T-cell (primary cell): ENCODE results near the gene LHPP. TPM values are rescaled to one million over a fixed set of nuclear protein-coding genes. Genes with fewer than 3 reads are reported as not detected.

ENCODE experiments used
- ATAC-seq, 4 experiments: fragments of 200-7000 bp in 3 of 4; fragments of 150-1000 bp in 1 of 4; cut with Tn5 transposase; replicated peaks in 1 of 4; 1 replicate in 3 of 4; 2 replicates in 1 of 4; pipeline ENCODE4 v1.10.0; 2021; ENCODE audit warnings: moderate library complexity in 3 of 4, mild to moderate bottlenecking in 2 of 4, moderate number of reproducible peaks in 1 of 4
- CTCF ChIA-PET, 2 donors: fragments of 300-600 bp; sonication (Branson Sonifier 250); formaldehyde crosslinking; loops; one replicate each; lab custom pipeline; 2022; ENCODE audit warnings: antibody characterized with exemption in 2 of 2; lab: Charles Lee
- POLR2A ChIA-PET, 2 donors: fragments of 300-600 bp; sonication (Branson Sonifier 250); formaldehyde crosslinking; loops; one replicate each; lab custom pipeline; 2022; ENCODE audit warnings: antibody characterized with exemption in 2 of 2; lab: Charles Lee
- DNase-seq, 35 experiments: peaks; one replicate each; pipeline versions ENCODE4 v3.0.0 to v3.0.0-alpha.2; 2013 to 2023
- H3K27ac ChIP-seq: one replicate; pipeline ENCODE4 v1.5.1; 2013; ENCODE audit warnings: low read length
- H3K27me3 ChIP-seq, 2 experiments: replicated peaks in 1 of 2; 1 replicate in 1 of 2; 2 replicates in 1 of 2; pipeline versions ENCODE4 v1.6.1 to v1.7.0; 2013; ENCODE audit warnings: low read length in 1 of 2, mixed read lengths in 1 of 2; ENCODE audit not compliant: control insufficient read depth in 2 of 2, insufficient read depth in 2 of 2; ENCODE audit errors: extremely low read depth in 1 of 2
- H3K36me3 ChIP-seq, 2 donors: 1 replicate in 1 of 2; 2 replicates in 1 of 2; pipeline versions ENCODE4 v1.6.1 to v1.7.0; 2013; ENCODE audit warnings: low read length in 1 of 2; ENCODE audit not compliant: control insufficient read depth in 2 of 2, insufficient read depth in 1 of 2; ENCODE audit errors: extremely low read depth in 1 of 2
- H3K4me1 ChIP-seq, 2 experiments: 1 replicate in 1 of 2; 2 replicates in 1 of 2; pipeline versions ENCODE4 v1.6.1 to v1.7.0; 2013; ENCODE audit warnings: low read length in 2 of 2, mixed read lengths in 1 of 2; ENCODE audit not compliant: insufficient read depth in 2 of 2, control insufficient read depth in 1 of 2; ENCODE audit errors: extremely low read depth in 1 of 2
- H3K4me3 ChIP-seq, 2 donors: 1 replicate in 1 of 2; 2 replicates in 1 of 2; pipeline versions ENCODE4 v1.5.1 to v1.7.0; 2013; ENCODE audit warnings: mild to moderate bottlenecking in 2 of 2, low read length in 1 of 2, moderate library complexity in 1 of 2; ENCODE audit not compliant: control insufficient read depth in 1 of 2; ENCODE audit errors: extremely low read depth in 1 of 2
- H3K9me3 ChIP-seq: 2 replicates; pipeline ENCODE4 v1.7.0; 2013
- H3K27ac Mint-ChIP-seq, 2 donors: one replicate each; pipeline ENCODE4 v1.8.0; 2020 to 2021; ENCODE audit warnings: mild to moderate bottlenecking in 2 of 2, mixed read lengths in 2 of 2
- H3K27me3 Mint-ChIP-seq, 2 donors: one replicate each; pipeline ENCODE4 v1.8.0; 2021 to 2022; ENCODE audit warnings: mixed read lengths in 2 of 2
- H3K36me3 Mint-ChIP-seq: one replicate; pipeline ENCODE4 v1.8.0; 2021; ENCODE audit warnings: mixed read lengths
- H3K4me1 Mint-ChIP-seq, 3 donors: one replicate each; pipeline ENCODE4 v1.8.0; 2020 to 2022; ENCODE audit warnings: mixed read lengths in 3 of 3, mild to moderate bottlenecking in 1 of 3
- H3K4me3 Mint-ChIP-seq, 3 donors: one replicate each; pipeline ENCODE4 v1.8.0; 2020 to 2022; ENCODE audit warnings: mild to moderate bottlenecking in 3 of 3, mixed read lengths in 3 of 3, moderate library complexity in 3 of 3
- H3K9me3 Mint-ChIP-seq, 3 donors: one replicate each; pipeline ENCODE4 v1.8.0; 2020 to 2022; ENCODE audit warnings: mixed read lengths in 3 of 3
- WGBS: methylation state at CpG from one replicate; pipeline ENCODE4 v1.1.5; 2013; ENCODE audit warnings: missing lambda C conversion rate; ENCODE audit not compliant: insufficient coverage; 5-methylcytosine and 5-hydroxymethylcytosine counted together
- total RNA-seq, 35 experiments: library from RNA in 6 of 35; stranded (reverse) in 6 of 35; fragments of 120-200 nt in 1 of 35; gene quantifications; one replicate each; pipeline versions ENCODE4 v1.2.1 to v1.2.4 and lab custom pipeline; 2013 to 2026

Gene LHPP
- total RNA-seq, 5 donors from 2014 or later (not counting 1 experiment from before 2014, with no cell fraction given), result 13.2 to 27.4 (median 22.3) TPM

GRCh38 chr10:124621637-124622036, 160.0 kb downstream of the LHPP start:
- ChIA-PET POLR2A (no interaction called here), CTCF (no interaction called here)
- Histone ChIP-seq H3K4me3 (no peak overlapping the region), H3K27me3 (no peaks in the 10 kb centered on the region), H3K4me1 (peaks cover 11 to 84% of the 10 kb centered on the region in 2 experiments), H3K27ac (no peak overlapping the region), H3K9me3 (no peaks in the 10 kb centered on the region), H3K36me3 (peaks cover 17 to 28% of the 10 kb centered on the region in 2 donors)
- peaks cover 30 to 69% (median 49%) of the 10 kb centered on the region in 3 donors for H3K4me1 Mint-ChIP-seq
- ATAC-seq, result no peak
- DNase-seq, result no peak
- 94% methylated on average over 10 of the region's 13 CpGs for WGBS
- no peaks in the 10 kb centered on the region for H3K9me3 Mint-ChIP-seq
- peaks cover 17% of the 10 kb centered on the region for H3K36me3 Mint-ChIP-seq
- no peak overlapping the region for H3K4me3 Mint-ChIP-seq
- no peaks in the 10 kb centered on the region for H3K27me3 Mint-ChIP-seq
- peak overlapping the region in 1 of 2 donors; percentile 6 for H3K27ac Mint-ChIP-seq

- no peak overlapping the region for H3K4me3 ChIP-seq
- peaks cover 16 to 84% of the 10 kb centered on the region in 2 experiments for H3K4me1 ChIP-seq
- H3K27me3 ChIP-seq, result no peaks in the 10 kb centered on the region
- peaks cover 13 to 27% of the 10 kb centered on the region in 2 donors for H3K36me3 ChIP-seq
- no peak overlapping the region for H3K4me3 Mint-ChIP-seq
- peaks cover 35 to 71% (median 52%) of the 10 kb centered on the region in 3 donors for H3K4me1 Mint-ChIP-seq
- H3K9me3 Mint-ChIP-seq, result no peaks in the 10 kb centered on the region
- H3K9me3 ChIP-seq, result no peaks in the 10 kb centered on the region
- ChIA-PET POLR2A (no interaction called here), CTCF (no interaction called here)
- no peaks in the 10 kb centered on the region for H3K27me3 Mint-ChIP-seq
- DNase-seq (no peak), ATAC-seq (no peak)
- peaks cover 14% of the 10 kb centered on the region for H3K36me3 Mint-ChIP-seq
- no peak overlapping the region for H3K27ac ChIP-seq
- WGBS, result 93% methylated on average over 10 of the region's 13 CpGs
- peak overlapping the region; percentile 34 to 65 for H3K27ac Mint-ChIP-seq
Measured at GRCh38 chr10:124622158-124622557, 160.5 kb downstream of the LHPP start.

DNA sequence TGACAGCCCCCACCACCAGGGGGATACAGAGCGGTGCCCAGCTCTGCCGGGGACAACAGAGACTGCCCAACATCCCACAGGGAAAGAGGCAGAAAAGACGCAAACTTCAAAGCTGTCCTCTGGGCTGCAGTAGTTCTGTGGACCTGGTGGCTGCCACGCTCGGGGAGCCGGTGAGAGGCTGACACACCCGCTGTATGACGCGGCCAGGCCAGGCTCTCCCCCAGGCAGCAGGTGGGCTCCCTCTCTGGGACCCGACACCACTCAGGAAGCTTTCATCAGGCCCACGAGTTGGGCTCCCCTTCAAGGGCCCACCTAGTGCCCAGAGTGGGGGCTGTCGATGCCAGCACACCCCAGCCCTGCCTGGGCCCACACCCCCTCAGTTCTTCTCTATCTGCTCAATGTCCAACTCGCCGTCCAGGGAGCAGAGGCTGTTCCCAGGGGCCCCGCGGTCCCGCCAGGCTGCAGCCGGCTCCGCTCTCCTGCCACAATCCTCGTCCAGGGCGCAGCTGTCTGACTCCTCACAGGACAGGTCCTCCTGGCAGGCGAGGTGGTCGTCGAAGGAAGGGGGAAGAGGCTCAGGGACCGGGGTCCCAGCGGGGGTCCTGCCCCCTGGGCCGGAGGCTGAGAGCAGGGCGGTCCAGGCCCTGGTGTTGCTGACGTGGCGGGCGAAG, 161.4 kb downstream of the LHPP start:
- no peaks in the 10 kb centered on the region for H3K27me3 Mint-ChIP-seq
- peaks cover 24 to 85% of the 10 kb centered on the region in 2 experiments for H3K4me1 ChIP-seq
- no peaks in the 10 kb centered on the region for H3K9me3 Mint-ChIP-seq
- H3K27me3 ChIP-seq, result no peaks in the 10 kb centered on the region
- ChIA-PET CTCF (interaction anchor here in 1 of 2 donors (0.8 kb wide), 1 partner anchor 118 kb away, joined by 3 read pairs; no protein-coding TSS in a partner anchor), POLR2A (no interaction called here)
- H3K27ac Mint-ChIP-seq, result no peak overlapping the region
- peaks cover 43 to 73% (median 54%) of the 10 kb centered on the region in 3 donors for H3K4me1 Mint-ChIP-seq
- peaks cover 14% of the 10 kb centered on the region for H3K36me3 Mint-ChIP-seq
- ATAC-seq (no peak), DNase-seq (no peak)
- no peaks in the 10 kb centered on the region for H3K9me3 ChIP-seq
- peaks cover 11 to 27% of the 10 kb centered on the region in 2 donors for H3K36me3 ChIP-seq
- no peak overlapping the region for H3K27ac ChIP-seq
- WGBS, result 90% methylated on average over 30 of the region's 31 CpGs
- no peak overlapping the region for H3K4me3 ChIP-seq
- no peak overlapping the region for H3K4me3 Mint-ChIP-seq

GRCh38 chr10:124624006-124624405, 162.4 kb downstream of the LHPP start:
- Histone ChIP-seq H3K27ac (no peak overlapping the region), H3K9me3 (no peaks in the 10 kb centered on the region), H3K27me3 (no peaks in the 10 kb centered on the region), H3K36me3 (peaks cover 11 to 23% of the 10 kb centered on the region in 2 donors), H3K4me3 (no peak overlapping the region), H3K4me1 (peaks cover 25 to 85% of the 10 kb centered on the region in 2 experiments)
- H3K27me3 Mint-ChIP-seq, result no peaks in the 10 kb centered on the region
- ChIA-PET POLR2A (no interaction called here), CTCF (no interaction called here)
- DNase-seq, result no peak
- H3K27ac Mint-ChIP-seq, result no peak overlapping the region
- no peak for ATAC-seq
- H3K36me3 Mint-ChIP-seq, result peaks cover 14% of the 10 kb centered on the region
- H3K4me1 Mint-ChIP-seq, result peaks cover 44 to 74% (median 52%) of the 10 kb centered on the region in 3 donors
- 98% methylated on average over 9 of the region's 13 CpGs for WGBS
- H3K9me3 Mint-ChIP-seq, result no peaks in the 10 kb centered on the region
- no peak overlapping the region for H3K4me3 Mint-ChIP-seq

DNA sequence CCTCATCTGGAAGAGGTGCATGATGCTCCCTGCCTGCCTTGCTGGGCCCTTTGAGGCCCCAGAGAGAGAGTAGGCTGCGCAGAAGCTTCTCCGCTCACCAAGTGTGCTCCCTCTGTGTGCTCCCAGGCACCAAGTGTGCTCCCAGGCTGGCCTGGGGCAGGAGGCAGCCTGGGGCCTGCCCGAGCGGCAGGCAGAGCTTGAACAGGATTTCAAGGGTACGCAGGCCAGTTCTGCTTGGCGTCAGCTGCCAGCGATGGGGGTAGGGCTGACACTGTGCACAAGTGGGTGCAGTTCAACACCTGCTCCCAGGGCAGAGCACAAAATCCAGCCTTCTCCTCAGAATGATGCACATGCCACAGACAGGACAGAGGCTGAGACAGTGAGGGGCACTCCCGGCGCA, 162.8 kb downstream of the LHPP start:
- peak overlapping the region; percentile 55 to 69 for H3K27ac Mint-ChIP-seq
- peaks cover 20 to 85% of the 10 kb centered on the region in 2 experiments for H3K4me1 ChIP-seq
- peak overlapping the region in 1 of 3 donors; percentile 50 for H3K4me3 Mint-ChIP-seq
- no peaks in the 10 kb centered on the region for H3K9me3 Mint-ChIP-seq
- no peaks in the 10 kb centered on the region for H3K27me3 ChIP-seq
- no peak for DNase-seq
- ChIA-PET CTCF (no interaction called here), POLR2A (no interaction called here)
- 92% methylated on average over 7 of the region's 9 CpGs for WGBS
- H3K36me3 ChIP-seq, result peaks cover 11 to 23% of the 10 kb centered on the region in 2 donors
- H3K4me1 Mint-ChIP-seq, result peaks cover 44 to 74% (median 52%) of the 10 kb centered on the region in 3 donors
- no peaks in the 10 kb centered on the region for H3K27me3 Mint-ChIP-seq
- H3K36me3 Mint-ChIP-seq, result peaks cover 14% of the 10 kb centered on the region
- no peak for ATAC-seq
- H3K9me3 ChIP-seq, result no peaks in the 10 kb centered on the region
- no peak overlapping the region for H3K27ac ChIP-seq
- no peak overlapping the region for H3K4me3 ChIP-seq

DNA sequence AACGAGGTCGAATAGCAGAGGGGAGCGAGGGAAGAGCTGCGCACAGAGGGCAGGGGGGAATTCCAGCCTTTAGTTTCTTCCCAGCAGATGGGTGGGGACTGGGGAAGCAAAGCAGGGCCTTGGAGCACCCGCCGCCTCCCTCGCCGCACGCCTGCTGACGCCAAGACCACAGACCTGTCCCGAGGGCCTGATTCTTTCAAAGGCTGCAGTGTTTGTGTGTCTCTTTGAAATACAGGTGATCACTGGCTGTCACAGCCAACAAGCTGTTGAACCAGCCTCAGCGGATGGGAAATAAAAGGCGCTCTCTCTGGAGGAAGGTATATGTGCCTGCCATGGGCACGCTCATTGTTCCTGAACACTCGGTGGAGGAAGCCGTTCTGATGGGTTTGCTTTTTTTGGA, 163.3 kb downstream of the LHPP start:
- WGBS, result 96% methylated on average over 8 of the region's 16 CpGs
- H3K36me3 Mint-ChIP-seq, result peaks cover 14% of the 10 kb centered on the region
- peaks cover 11 to 23% of the 10 kb centered on the region in 2 donors for H3K36me3 ChIP-seq
- ATAC-seq (no peak), DNase-seq (no peak)
- H3K9me3 ChIP-seq, result no peaks in the 10 kb centered on the region
- H3K4me3 Mint-ChIP-seq, result peak overlapping the region in 1 of 3 donors; percentile 50
- ChIA-PET CTCF (no interaction called here), POLR2A (interaction anchor here in 1 of 2 donors (0.5 kb wide), 1 partner anchor 179 kb away, joined by 3 read pairs; no protein-coding TSS in a partner anchor)
- H3K4me3 ChIP-seq, result no peak overlapping the region
- no peaks in the 10 kb centered on the region for H3K27me3 Mint-ChIP-seq
- H3K27me3 ChIP-seq, result no peaks in the 10 kb centered on the region
- peaks cover 20 to 85% of the 10 kb centered on the region in 2 experiments for H3K4me1 ChIP-seq
- H3K9me3 Mint-ChIP-seq, result no peaks in the 10 kb centered on the region
- H3K4me1 Mint-ChIP-seq, result peaks cover 43 to 74% (median 52%) of the 10 kb centered on the region in 3 donors
- no peak overlapping the region for H3K27ac ChIP-seq
- peak overlapping the region; percentile 69 to 76 for H3K27ac Mint-ChIP-seq
